H9 (cell line): ENCODE data around the gene KLF16. TPM values are rescaled to one million over a fixed set of nuclear protein-coding genes. Genes with fewer than 3 reads are reported as not detected.

Experiments
- DNase-seq: peaks from one replicate; pipeline ENCODE4 v3.0.0-alpha.2; 2017
- H2AFZ ChIP-seq: one replicate; pipeline ENCODE4 v1.6.1; 2013; ENCODE audit warnings: mild to moderate bottlenecking, low read length, control low read depth, moderate library complexity
- H2AK5ac ChIP-seq: 2 replicates; pipeline ENCODE4 v1.6.1; 2013; ENCODE audit warnings: low read length, control low read depth, mixed read lengths; ENCODE audit not compliant: insufficient read length
- H2BK120ac ChIP-seq: one replicate; pipeline ENCODE4 v1.6.1; 2013; ENCODE audit warnings: low read depth, mild to moderate bottlenecking, low read length, control low read depth, inconsistent platforms; ENCODE audit not compliant: poor library complexity, severe bottlenecking
- H2BK12ac ChIP-seq: 2 replicates; pipeline ENCODE4 v1.6.1; 2013; ENCODE audit warnings: low read length, control low read depth, mixed read lengths, low read depth; ENCODE audit not compliant: insufficient read length
- H2BK15ac ChIP-seq: 2 replicates; pipeline ENCODE4 v1.6.1; 2013; ENCODE audit warnings: low read depth, low read length, control low read depth
- H2BK20ac ChIP-seq: one replicate; pipeline ENCODE4 v1.6.1; 2013; ENCODE audit warnings: low read depth, mild to moderate bottlenecking, low read length, control low read depth, inconsistent platforms; ENCODE audit not compliant: poor library complexity, severe bottlenecking
- H2BK5ac ChIP-seq: 2 replicates; pipeline ENCODE4 v1.6.1; 2013; ENCODE audit warnings: low read length, control low read depth, mixed read lengths; ENCODE audit not compliant: insufficient read length
- H3K14ac ChIP-seq: 2 replicates; pipeline ENCODE4 v1.6.1; 2013; ENCODE audit warnings: low read length, control low read depth; ENCODE audit not compliant: insufficient read depth
- H3K18ac ChIP-seq: 2 replicates; pipeline ENCODE4 v1.6.1; 2013; ENCODE audit warnings: low read depth, mild to moderate bottlenecking, mixed read lengths, low read length, control low read depth; ENCODE audit not compliant: insufficient read length
- H3K23ac ChIP-seq: 2 replicates; pipeline ENCODE4 v1.6.1; 2013; ENCODE audit warnings: low read length, control low read depth, mixed read lengths, low read depth; ENCODE audit not compliant: insufficient read length
- H3K23me2 ChIP-seq: 2 replicates; pipeline ENCODE4 v1.6.1; 2013; ENCODE audit warnings: low read depth, mild to moderate bottlenecking, mixed read lengths, low read length, control low read depth; ENCODE audit not compliant: insufficient read length, poor library complexity, severe bottlenecking
- H3K27ac ChIP-seq: 2 replicates; pipeline ENCODE4 v1.5.1; 2013; ENCODE audit warnings: low read length, control low read depth, mixed read lengths, low read depth; ENCODE audit not compliant: insufficient read length
- H3K27me3 ChIP-seq: 2 replicates; pipeline ENCODE4 v1.6.1; 2013; ENCODE audit warnings: low read length, control low read depth, inconsistent platforms; ENCODE audit not compliant: insufficient read depth
- H3K4ac ChIP-seq: 2 replicates; pipeline ENCODE4 v1.6.1; 2013; ENCODE audit warnings: low read depth, mild to moderate bottlenecking, control low read depth, inconsistent platforms, low read length, moderate library complexity
- H3K4me1 ChIP-seq: 2 replicates; pipeline ENCODE4 v1.6.1; 2013; ENCODE audit warnings: low read length, control low read depth, inconsistent platforms; ENCODE audit not compliant: insufficient read depth
- H3K4me2 ChIP-seq: 2 replicates; pipeline ENCODE4 v1.6.1; 2013; ENCODE audit warnings: low read length, control low read depth, mixed read lengths; ENCODE audit not compliant: insufficient read length, insufficient read depth
- H3K56ac ChIP-seq: 2 replicates; pipeline ENCODE4 v1.6.1; 2013; ENCODE audit warnings: low read depth, mild to moderate bottlenecking, mixed read lengths, low read length, control low read depth; ENCODE audit not compliant: insufficient read length
- H3K79me1 ChIP-seq: 2 replicates; pipeline ENCODE4 v1.6.1; 2013; ENCODE audit warnings: low read depth, mild to moderate bottlenecking, moderate library complexity, low read length, control low read depth, inconsistent platforms; ENCODE audit not compliant: insufficient read depth, poor library complexity, severe bottlenecking
- H3K79me2 ChIP-seq: 2 replicates; pipeline ENCODE4 v1.6.1; 2013; ENCODE audit warnings: low read length, control low read depth, inconsistent platforms; ENCODE audit not compliant: insufficient read depth
- H3K9ac ChIP-seq: 2 replicates; pipeline ENCODE4 v1.6.1; 2013; ENCODE audit warnings: low read length, control low read depth, mixed read lengths; ENCODE audit not compliant: insufficient read length; ENCODE audit errors: extremely low read depth
- H3K9me3 ChIP-seq: one replicate; pipeline ENCODE4 v1.6.1; 2013; ENCODE audit warnings: low read depth, low read length, inconsistent platforms; ENCODE audit not compliant: control insufficient read depth
- H3T11ph ChIP-seq: one replicate; pipeline ENCODE4 v1.6.1; 2013; ENCODE audit warnings: mild to moderate bottlenecking, low read length, control low read depth, inconsistent platforms
- H4K20me1 ChIP-seq: one replicate; pipeline ENCODE4 v1.6.1; 2013; ENCODE audit not compliant: control insufficient read depth, insufficient read length, insufficient read depth
- H4K5ac ChIP-seq: 2 replicates; pipeline ENCODE4 v1.6.1; 2013; ENCODE audit warnings: low read depth, mild to moderate bottlenecking, mixed read lengths, low read length, control low read depth; ENCODE audit not compliant: insufficient read length
- H4K8ac ChIP-seq: replicated peaks from 2 replicates; pipeline ENCODE4 v1.6.1; 2013; ENCODE audit warnings: low read length, control low read depth, mixed read lengths, low read depth; ENCODE audit not compliant: insufficient read length
- H4K91ac ChIP-seq: 2 replicates; pipeline ENCODE4 v1.6.1; 2013; ENCODE audit warnings: low read depth, mild to moderate bottlenecking, moderate library complexity, mixed read lengths, low read length, control low read depth; ENCODE audit not compliant: insufficient read length
- H3K27ac Mint-ChIP-seq, 3 experiments: 2 replicates in 2 of 3; 3 replicates in 1 of 3; pipeline ENCODE4 v1.8.0; 2020 to 2021; ENCODE audit warnings: mixed read lengths in 3 of 3, mild to moderate bottlenecking in 1 of 3, moderate library complexity in 1 of 3
- H3K27me3 Mint-ChIP-seq: 2 replicates; pipeline ENCODE4 v1.8.0; 2021; ENCODE audit warnings: low read depth, mild to moderate bottlenecking, moderate library complexity, mixed read lengths
- H3K36me3 Mint-ChIP-seq, 3 experiments: 2 replicates in 2 of 3; 3 replicates in 1 of 3; pipeline ENCODE4 v1.8.0; 2020 to 2021; ENCODE audit warnings: low read depth in 3 of 3, mixed read lengths in 3 of 3; ENCODE audit not compliant: insufficient read depth in 1 of 3
- H3K4me1 Mint-ChIP-seq, 2 experiments: 2 replicates each; pipeline ENCODE4 v1.8.0; 2020; ENCODE audit warnings: mixed read lengths in 2 of 2
- H3K4me3 Mint-ChIP-seq, 2 experiments: 2 replicates in 1 of 2; 3 replicates in 1 of 2; pipeline ENCODE4 v1.8.0; 2020 to 2021; ENCODE audit warnings: mild to moderate bottlenecking in 2 of 2, mixed read lengths in 2 of 2, moderate library complexity in 1 of 2
- H3K9me3 Mint-ChIP-seq, 2 experiments: 2 replicates in 1 of 2; 3 replicates in 1 of 2; pipeline ENCODE4 v1.8.0; 2020; ENCODE audit warnings: mild to moderate bottlenecking in 2 of 2, mixed read lengths in 2 of 2, moderate library complexity in 1 of 2
- WGBS: extraction: QIAGEN DNeasy Blood & Tissue Kit; methylation state at CpG from one replicate; pipeline ENCODE4 v1.1.7; 2013; ENCODE audit warnings: missing lambda C conversion rate, low lambda C conversion rate, mixed read lengths; ENCODE audit not compliant: insufficient read length; ENCODE audit errors: extremely low coverage; 5-methylcytosine and 5-hydroxymethylcytosine counted together
- total RNA-seq: library from RNA; stranded (reverse); gene quantifications from 2 replicates; pipeline ENCODE4 v1.2.1, GENCODE V29; 2021
- TF ChIP-seq, protein P1 (sequence below): fragments of 200-600 bp; sonication (generic); conservative IDR thresholded peaks from 3 replicates; pipeline ENCODE4 v1.8.0; 2021; ENCODE audit warnings: antibody characterized with exemption, mild to moderate bottlenecking

The KLF16 gene
- total RNA-seq, 1 experiment from 2014 or later, result 66.8 TPM

DNA sequence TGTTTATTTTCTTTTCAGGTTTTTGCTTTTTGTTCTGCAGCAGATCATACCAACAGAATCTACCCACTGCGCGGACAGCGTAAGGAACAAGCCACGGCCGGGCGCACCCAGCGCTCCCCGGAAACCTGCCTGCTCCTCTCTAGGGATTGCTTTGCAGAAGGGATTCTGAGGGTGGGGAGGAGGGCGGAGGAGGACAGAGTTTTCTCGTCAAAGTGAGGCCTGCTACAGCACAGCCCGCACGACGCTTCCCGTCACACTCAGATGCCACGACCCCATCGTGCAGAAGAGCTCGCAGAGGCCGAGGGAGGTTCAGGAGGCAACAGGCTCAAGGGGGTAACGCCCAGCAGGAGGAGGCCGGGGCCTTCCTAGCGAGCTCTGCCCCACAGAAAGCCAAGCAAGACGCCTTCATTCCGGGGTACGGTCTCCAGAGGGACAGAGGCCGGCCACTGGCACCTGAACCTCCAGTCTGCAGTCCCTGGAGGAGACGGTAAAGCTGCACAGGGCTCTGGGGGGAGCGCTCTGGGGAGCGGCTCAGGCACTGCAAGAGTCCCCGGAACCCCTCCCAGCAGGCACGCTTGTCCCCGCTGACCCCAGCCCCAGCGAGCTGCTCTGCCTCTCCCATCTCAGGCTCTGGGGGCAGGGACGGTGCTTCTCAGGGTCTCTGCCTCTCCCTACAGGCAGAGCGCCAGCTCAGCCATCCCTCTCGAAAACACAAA, 22.0 kb downstream of the KLF16 start:
- no peaks in the 10 kb centered on the region for H4K20me1 ChIP-seq
- no peak overlapping the region; the same call in 1 of the 2 replicates for H2BK15ac ChIP-seq
- Mint-ChIP-seq H3K27me3 (no peaks in the 10 kb centered on the region), H3K9me3 (no peaks in the 10 kb centered on the region), H3K4me1 (peaks cover 5 to 16% of the 10 kb centered on the region in 2 experiments), H3K4me3 (peak overlapping the region in 1 of 2 experiments; percentile 35; a peak in 1 of 5 replicates), H3K36me3 (peaks cover 0 to 11% (median 0%) of the 10 kb centered on the region in 3 experiments; a peak in 3 of 7 replicates), H3K27ac (peak overlapping the region; percentile 27 to 41 (median 40); a peak in 4 of 7 replicates)
- H4K8ac ChIP-seq, result no peak overlapping the region
- no peak overlapping the region for H3K4me2 ChIP-seq
- H3K27me3 ChIP-seq, result no peaks in the 10 kb centered on the region
- no peaks in the 10 kb centered on the region for H3K4me1 ChIP-seq
- H3K23ac ChIP-seq, result no peak overlapping the region
- no peak overlapping the region for H3K14ac ChIP-seq
- no peak overlapping the region for H2AK5ac ChIP-seq
- peaks cover 18% of the 10 kb centered on the region; the same call in 1 of the 2 replicates for H3K79me2 ChIP-seq
- no peak overlapping the region for H4K5ac ChIP-seq
- no peak overlapping the region for H2BK12ac ChIP-seq
- no peak overlapping the region for H3K27ac ChIP-seq
- H2BK5ac ChIP-seq, result no peak overlapping the region
- no peak overlapping the region for H3K9ac ChIP-seq
- no peak overlapping the region for H2BK120ac ChIP-seq
- H4K91ac ChIP-seq, result no peak overlapping the region
- no peak overlapping the region for H3K18ac ChIP-seq
- TF ChIP-seq, protein P1, sequence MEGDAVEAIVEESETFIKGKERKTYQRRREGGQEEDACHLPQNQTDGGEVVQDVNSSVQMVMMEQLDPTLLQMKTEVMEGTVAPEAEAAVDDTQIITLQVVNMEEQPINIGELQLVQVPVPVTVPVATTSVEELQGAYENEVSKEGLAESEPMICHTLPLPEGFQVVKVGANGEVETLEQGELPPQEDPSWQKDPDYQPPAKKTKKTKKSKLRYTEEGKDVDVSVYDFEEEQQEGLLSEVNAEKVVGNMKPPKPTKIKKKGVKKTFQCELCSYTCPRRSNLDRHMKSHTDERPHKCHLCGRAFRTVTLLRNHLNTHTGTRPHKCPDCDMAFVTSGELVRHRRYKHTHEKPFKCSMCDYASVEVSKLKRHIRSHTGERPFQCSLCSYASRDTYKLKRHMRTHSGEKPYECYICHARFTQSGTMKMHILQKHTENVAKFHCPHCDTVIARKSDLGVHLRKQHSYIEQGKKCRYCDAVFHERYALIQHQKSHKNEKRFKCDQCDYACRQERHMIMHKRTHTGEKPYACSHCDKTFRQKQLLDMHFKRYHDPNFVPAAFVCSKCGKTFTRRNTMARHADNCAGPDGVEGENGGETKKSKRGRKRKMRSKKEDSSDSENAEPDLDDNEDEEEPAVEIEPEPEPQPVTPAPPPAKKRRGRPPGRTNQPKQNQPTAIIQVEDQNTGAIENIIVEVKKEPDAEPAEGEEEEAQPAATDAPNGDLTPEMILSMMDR, result no peak
- H3K23me2 ChIP-seq, result no peaks in the 10 kb centered on the region
- no peak overlapping the region for H2BK20ac ChIP-seq
- peaks cover 14% of the 10 kb centered on the region for H3K79me1 ChIP-seq
- H2AFZ ChIP-seq, result no peak overlapping the region
- no peak overlapping the region for H3T11ph ChIP-seq
- no peak overlapping the region for H3K56ac ChIP-seq
- no peaks in the 10 kb centered on the region for H3K9me3 ChIP-seq
- DNase-seq, result no peak
- WGBS, result no CpG with 5 or more reads among the region's 35 CpGs
- H3K4ac ChIP-seq, result no peak overlapping the region
